GM12874 (cell line): ENCODE results near the gene SERPINB1.

Experiments
- TF ChIP-seq, protein P1 (sequence below): IDR thresholded peaks from 2 replicates; pipeline ENCODE4 v1.5.1; 2011; ENCODE audit warnings: low read depth, mild to moderate bottlenecking, control low read depth, low read length, moderate library complexity; ENCODE audit not compliant: insufficient read depth

Gene SERPINB1

DNA sequence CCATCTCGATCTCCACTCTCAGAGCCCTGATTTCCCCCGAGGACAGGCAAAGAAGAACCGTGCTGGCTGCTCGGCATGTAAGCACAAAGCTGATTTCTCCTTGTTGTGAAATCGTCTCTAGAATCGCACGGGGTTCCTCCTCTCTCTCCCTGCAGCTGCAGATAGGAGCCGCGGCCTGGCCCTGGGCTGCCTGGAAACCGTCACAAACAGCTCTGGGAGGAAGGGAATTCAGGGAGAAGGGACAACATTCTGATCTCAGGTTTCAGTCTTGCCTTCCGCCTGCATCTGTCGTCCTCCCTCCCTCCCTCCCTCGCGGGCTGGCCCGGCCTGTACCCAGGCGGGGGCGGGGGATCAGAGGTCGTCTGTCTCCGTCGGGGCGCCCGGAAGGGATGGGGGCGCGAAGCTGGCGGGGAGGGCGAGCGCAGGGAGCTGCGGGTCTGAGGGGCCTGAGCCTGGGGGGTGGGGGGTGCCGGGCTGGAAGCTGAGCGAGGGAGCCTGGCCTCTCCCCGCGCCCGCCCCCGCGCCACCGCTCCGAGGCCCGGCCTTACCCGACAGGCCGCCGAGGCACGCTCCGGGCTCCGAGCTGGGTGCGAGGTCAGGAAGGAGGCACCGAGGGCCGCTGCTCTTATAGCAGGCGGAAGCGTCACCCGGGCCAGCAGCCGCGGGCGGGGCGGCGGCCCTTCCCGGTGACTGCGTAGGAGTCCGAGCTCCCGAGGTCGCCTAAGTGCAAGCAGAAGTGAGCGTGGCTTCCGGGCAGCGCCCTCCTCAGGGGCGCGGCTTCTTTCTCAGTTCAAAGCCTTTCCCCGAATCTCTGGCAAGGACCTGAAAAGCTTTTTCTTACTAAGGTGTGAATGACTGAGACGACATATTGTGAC is at the start of gene SERPINB1:
Gene SERPINB1 (minus strand): TSS at position 600 of the 875 bp plus-strand sequence. CDS start 1,277 bp downstream, outside the sequence.
- TF ChIP-seq, protein P1, sequence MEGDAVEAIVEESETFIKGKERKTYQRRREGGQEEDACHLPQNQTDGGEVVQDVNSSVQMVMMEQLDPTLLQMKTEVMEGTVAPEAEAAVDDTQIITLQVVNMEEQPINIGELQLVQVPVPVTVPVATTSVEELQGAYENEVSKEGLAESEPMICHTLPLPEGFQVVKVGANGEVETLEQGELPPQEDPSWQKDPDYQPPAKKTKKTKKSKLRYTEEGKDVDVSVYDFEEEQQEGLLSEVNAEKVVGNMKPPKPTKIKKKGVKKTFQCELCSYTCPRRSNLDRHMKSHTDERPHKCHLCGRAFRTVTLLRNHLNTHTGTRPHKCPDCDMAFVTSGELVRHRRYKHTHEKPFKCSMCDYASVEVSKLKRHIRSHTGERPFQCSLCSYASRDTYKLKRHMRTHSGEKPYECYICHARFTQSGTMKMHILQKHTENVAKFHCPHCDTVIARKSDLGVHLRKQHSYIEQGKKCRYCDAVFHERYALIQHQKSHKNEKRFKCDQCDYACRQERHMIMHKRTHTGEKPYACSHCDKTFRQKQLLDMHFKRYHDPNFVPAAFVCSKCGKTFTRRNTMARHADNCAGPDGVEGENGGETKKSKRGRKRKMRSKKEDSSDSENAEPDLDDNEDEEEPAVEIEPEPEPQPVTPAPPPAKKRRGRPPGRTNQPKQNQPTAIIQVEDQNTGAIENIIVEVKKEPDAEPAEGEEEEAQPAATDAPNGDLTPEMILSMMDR, result no peak

DNA sequence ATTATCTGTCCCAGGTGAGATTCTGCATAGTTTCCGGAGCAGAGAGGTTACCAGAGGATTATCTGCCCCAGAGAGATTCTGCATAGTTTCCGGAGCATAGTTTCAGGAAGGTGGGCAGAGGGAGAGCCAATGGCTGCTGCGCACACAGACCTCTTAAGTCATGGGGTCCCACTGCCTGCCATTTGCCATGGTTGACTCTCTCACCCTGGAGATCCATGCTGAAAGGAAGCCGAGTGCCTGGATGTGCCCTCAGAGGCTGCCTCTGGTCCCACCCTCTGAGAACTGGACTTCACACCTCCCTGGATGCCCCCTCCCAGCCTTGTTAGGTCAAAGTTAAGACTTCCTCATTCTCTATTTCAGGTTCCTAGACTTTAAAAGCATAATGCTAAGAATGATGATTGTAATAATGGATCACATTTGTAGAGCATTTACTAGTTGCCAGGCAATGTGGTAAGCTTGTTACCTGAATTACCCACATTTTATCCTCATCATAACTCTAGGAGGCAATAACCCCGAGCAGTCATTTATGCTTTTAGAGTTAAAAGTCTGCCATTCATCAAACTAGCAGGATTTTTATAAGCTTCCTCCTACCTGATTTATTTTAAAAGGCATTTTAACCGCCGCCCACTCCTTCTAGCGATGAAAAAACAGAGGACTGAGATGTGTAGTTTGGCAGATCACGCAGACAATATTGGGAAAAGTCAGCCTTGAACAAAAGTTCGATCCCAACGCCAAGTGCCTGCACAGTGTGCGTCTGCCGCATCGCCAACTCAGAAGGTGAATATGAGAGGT is 49.5 kb upstream of the SERPINB1 start:
- TF ChIP-seq, protein P1, result no peak

DNA sequence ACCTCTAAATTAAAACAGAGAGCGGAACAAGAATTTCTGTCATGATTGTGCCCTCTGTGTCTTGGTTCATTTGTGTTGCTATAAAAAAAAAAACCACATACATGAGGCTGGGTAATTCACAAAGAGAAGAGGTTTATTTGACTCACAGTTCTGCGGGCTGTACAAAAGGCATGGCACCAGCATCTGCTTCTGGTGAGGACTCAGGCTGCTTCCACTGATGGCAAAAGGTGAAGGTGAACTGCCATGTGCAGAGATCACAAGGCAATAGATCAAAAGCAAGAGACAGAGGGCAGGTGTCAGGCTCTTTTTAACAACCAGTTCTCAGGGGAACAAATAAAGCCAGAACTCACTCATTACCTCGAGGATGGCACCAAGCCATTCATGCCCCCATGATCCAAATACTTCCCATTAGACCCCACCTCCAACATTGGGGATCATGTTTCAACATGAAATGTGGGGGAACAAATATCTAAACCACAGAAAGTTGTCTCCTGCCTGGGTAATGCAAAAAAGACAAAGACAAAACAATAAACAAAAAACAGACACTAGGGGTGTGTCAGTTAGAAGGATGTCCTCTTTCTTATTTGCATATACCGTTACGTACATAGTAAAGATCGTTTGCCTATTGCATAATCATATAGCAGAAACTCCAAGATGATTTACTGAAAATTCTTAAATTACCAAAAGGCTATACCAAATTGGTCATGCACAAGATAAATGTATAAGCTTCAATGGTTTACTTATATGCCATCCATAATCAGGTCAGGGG is 44.5 kb upstream of the SERPINB1 start:
- TF ChIP-seq, protein P1, result no peak

DNA sequence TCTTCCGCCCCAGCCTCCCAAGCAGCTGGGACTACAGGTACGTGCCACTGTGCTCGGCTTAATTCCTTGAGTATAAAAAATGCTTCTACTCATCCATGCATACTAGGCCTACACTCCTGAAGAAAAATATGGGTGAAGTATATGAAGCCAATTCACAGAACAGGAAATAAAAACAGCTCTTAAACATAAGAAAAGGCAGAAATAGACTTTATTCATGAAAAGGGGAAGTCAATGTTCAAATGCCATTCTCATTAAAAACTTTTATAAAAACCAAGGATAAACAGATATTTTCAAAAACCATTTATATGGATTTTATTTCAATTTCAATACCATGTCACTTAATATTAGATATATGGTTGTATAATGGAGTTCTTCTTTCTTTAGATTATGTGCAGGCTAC is 43.1 kb upstream of the SERPINB1 start:
- TF ChIP-seq, protein P1, result no peak

DNA sequence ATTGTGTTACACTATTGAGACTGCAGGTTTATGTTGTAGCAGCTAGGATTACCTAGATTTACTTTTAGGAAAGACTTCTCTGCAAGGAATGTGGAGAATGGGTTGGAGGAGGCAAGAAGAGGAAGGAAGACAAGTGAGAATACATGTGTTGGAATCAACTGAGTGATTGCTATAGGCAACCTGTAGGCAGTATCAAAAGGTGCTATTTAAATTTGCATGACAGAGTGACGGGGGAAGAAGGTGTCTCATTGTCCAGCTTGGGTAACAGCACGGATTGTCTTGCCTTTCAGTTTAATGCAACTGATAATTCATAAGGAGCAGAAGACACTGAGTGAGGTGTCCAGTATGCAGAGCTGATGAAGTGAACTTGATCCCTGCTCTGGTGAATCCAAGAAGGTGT is 42.0 kb upstream of the SERPINB1 start:
- TF ChIP-seq, protein P1, result no peak

DNA sequence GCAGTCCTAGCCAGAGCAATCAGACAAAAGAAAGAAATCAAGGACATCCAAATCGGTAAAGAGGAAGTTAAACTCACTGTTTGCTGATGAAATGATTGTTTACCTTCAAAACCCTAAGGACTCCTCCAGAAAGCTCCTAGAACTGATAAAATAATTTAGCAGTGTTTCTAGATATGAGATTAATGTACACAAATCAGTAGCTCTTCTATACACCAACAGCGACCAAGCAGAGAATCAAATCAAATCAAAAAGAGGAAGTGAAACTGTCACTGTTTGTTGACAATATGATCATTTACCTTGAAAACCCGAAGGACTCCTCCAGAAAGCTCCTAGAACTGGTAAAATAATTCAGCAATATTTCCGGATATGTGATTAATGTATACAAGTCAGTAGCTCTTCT is 39.8 kb upstream of the SERPINB1 start:
- TF ChIP-seq, protein P1, result no peak

DNA sequence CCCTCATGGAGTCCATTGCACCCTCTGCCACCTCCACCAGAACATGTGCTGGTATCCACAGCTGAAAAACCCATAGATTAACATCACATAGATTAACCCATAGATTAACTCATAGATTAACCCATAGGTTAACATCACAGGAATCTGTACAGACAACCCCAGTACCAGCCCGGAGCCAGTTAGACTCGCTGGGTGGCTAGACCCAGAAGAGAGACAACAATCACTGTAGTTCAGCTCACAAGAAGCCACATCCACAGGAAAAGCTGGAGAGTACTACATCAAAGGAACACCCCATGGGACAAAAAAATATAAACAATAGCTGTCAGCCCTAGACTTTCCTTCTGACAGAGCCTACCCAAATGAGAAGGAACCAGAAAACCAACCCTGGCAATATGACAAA is 36.3 kb upstream of the SERPINB1 start:
- TF ChIP-seq, protein P1, result no peak
